ENCODE results near the gene GLRX2.
"Not testable (repeated sequence)": the region's sequence is repeated elsewhere in the genome, so short reads cannot be mapped to it uniquely, and the experiment has no call there.

The GLRX2 gene

GRCh38 chr1:193104907-193105820 is at the start of gene GLRX2:
TSS of gene GLRX2 (minus strand) at chr1:193105414. CDS start at chr1:193105382, 32 bp downstream.
- peak; percentile 46 for DNase-seq (ENCODE audit: low read depth)

- no peak for DNase-seq (ENCODE audit: low read depth)
These were observed 39.8 kb upstream of the GLRX2 start for GRCh38 chr1:193144999-193145398.

- DNase-seq (ENCODE audit: low read depth): no peak
These were observed 39.2 kb upstream of the GLRX2 start for GRCh38 chr1:193144361-193144938.

- DNase-seq (ENCODE audit: low read depth): no peak
These were observed 38.1 kb upstream of the GLRX2 start for GRCh38 chr1:193143285-193143684.

- no peak for DNase-seq (ENCODE audit: low read depth)
These were observed 37.2 kb upstream of the GLRX2 start for GRCh38 chr1:193142409-193142808.

- DNase-seq (ENCODE audit: low read depth): no peak
These were observed 36.6 kb upstream of the GLRX2 start for GRCh38 chr1:193141804-193142203.

- DNase-seq (ENCODE audit: low read depth): no peak
These were observed 35.0 kb upstream of the GLRX2 start for GRCh38 chr1:193140254-193140653.

- no peak for DNase-seq (ENCODE audit: low read depth)
These were observed 26.1 kb upstream of the GLRX2 start for GRCh38 chr1:193131266-193131860.

- no peak for DNase-seq (ENCODE audit: low read depth)
These were observed 20.2 kb upstream of the GLRX2 start for GRCh38 chr1:193125369-193125768.

GRCh38 chr1:193123751-193124150 is 18.5 kb upstream of the GLRX2 start:
- DNase-seq (ENCODE audit: low read depth): no peak

- DNase-seq (ENCODE audit: low read depth): peak; percentile 99
These were observed 16.7 kb upstream of the GLRX2 start, which contains the start of gene CDC73 for GRCh38 chr1:193121616-193122593. TSS of gene CDC73 (plus strand) at chr1:193122031. CDS start at chr1:193122201, 170 bp downstream.

GRCh38 chr1:193120604-193121166 is 15.5 kb upstream of the GLRX2 start:
- no peak for DNase-seq (ENCODE audit: low read depth)

- no peak for DNase-seq (ENCODE audit: low read depth)
These were observed 13.9 kb upstream of the GLRX2 start for GRCh38 chr1:193118803-193119730.

- DNase-seq (ENCODE audit: low read depth): no peak
These were observed 13.0 kb upstream of the GLRX2 start for GRCh38 chr1:193118194-193118593.

GRCh38 chr1:193117167-193117566 is 12.0 kb upstream of the GLRX2 start:
- not testable (repeated sequence) for DNase-seq (ENCODE audit: low read depth)

- no peak for DNase-seq (ENCODE audit: low read depth)
These were observed 10.5 kb upstream of the GLRX2 start for GRCh38 chr1:193115629-193116227.

- no peak for DNase-seq (ENCODE audit: low read depth)
These were observed 9.4 kb upstream of the GLRX2 start for GRCh38 chr1:193114485-193115095.

- no peak for DNase-seq (ENCODE audit: low read depth)
These were observed 8.7 kb upstream of the GLRX2 start for GRCh38 chr1:193113992-193114332.

- no peak for DNase-seq (ENCODE audit: low read depth)
These were observed 8.2 kb upstream of the GLRX2 start for GRCh38 chr1:193113258-193113991.
